Mucosa of stomach (tissue), 1 donor: ENCODE data around the gene USH2A.

Experiments used
- H3K27me3 ChIP-seq: one replicate; pipeline ENCODE4 v1.7.0; 2013; ENCODE audit warnings: mild to moderate bottlenecking, low read length; ENCODE audit not compliant: control insufficient read depth, insufficient read depth
- H3K36me3 ChIP-seq: one replicate; pipeline ENCODE4 v1.7.0; 2013; ENCODE audit warnings: low read length; ENCODE audit not compliant: control insufficient read depth, insufficient read depth
- H3K4me1 ChIP-seq: one replicate; pipeline ENCODE4 v1.7.0; 2013; ENCODE audit warnings: mild to moderate bottlenecking, low read length; ENCODE audit not compliant: control insufficient read depth, insufficient read depth
- H3K4me3 ChIP-seq: one replicate; pipeline ENCODE4 v1.7.0; 2013; ENCODE audit warnings: low read length
- H3K9ac ChIP-seq: one replicate; pipeline ENCODE4 v1.7.0; 2013; ENCODE audit warnings: mild to moderate bottlenecking, low read length, moderate library complexity
- H3K9me3 ChIP-seq: one replicate; pipeline ENCODE4 v1.7.0; 2013; ENCODE audit warnings: mild to moderate bottlenecking, low read length, moderate library complexity; ENCODE audit not compliant: control insufficient read depth
- donor health status: Pancreatic carcinoma.

USH2A gene

DNA sequence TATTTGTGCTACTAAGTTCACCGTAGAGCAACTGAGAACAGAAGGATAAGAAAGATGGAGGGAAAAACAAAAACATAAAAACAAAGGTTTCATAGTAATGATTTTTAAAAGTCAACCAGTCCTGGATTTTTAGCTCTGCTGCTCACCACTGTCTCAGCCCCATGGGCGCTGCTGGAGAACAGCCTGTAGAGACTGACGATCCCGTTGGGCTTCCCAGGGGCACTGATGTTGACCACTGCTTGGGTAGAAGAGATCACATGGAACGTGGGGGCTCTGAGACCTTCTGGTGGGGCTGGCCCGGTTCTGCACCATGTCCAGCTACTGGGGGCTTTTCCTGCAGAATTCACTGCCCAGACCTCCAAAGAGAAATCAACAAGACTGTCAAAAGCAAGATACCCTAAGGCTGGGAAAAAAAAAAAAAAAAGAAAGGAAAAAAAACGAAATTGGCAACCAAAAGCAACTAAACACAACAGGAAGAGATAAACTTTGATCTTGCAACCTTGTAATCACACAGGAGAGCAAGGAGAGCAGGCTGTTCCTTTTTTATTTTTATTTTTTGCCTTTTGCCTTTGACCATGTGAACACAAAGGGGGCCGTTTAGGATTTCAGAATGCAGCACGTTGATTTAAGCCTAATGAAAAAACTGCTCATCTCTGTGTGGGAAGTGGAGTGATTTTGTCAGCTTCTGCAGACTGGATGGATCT, 772.6 kb downstream of the USH2A start:
- H3K36me3 ChIP-seq, result no peaks in the 10 kb centered on the region
- H3K4me3 ChIP-seq, result no peak overlapping the region
- no peaks in the 10 kb centered on the region for H3K9me3 ChIP-seq

GRCh38 chr1:215648957-215649356, 774.3 kb downstream of the USH2A start:
- H3K4me3 ChIP-seq, result no peak overlapping the region
- H3K9me3 ChIP-seq, result no peaks in the 10 kb centered on the region
- no peaks in the 10 kb centered on the region for H3K4me1 ChIP-seq
- no peaks in the 10 kb centered on the region for H3K36me3 ChIP-seq
- no peaks in the 10 kb centered on the region for H3K27me3 ChIP-seq
- H3K9ac ChIP-seq, result no peak overlapping the region

More for the DNA sequence above, 772.6 kb downstream of the USH2A start:
- Histone ChIP-seq H3K4me1 (no peaks in the 10 kb centered on the region), H3K9ac (no peak overlapping the region), H3K27me3 (no peaks in the 10 kb centered on the region)

GRCh38 chr1:215647738-215648137, 775.5 kb downstream of the USH2A start:
- Histone ChIP-seq H3K4me1 (no peaks in the 10 kb centered on the region), H3K27me3 (no peaks in the 10 kb centered on the region), H3K4me3 (no peak overlapping the region), H3K9me3 (no peaks in the 10 kb centered on the region), H3K9ac (no peak overlapping the region), H3K36me3 (no peaks in the 10 kb centered on the region)

DNA sequence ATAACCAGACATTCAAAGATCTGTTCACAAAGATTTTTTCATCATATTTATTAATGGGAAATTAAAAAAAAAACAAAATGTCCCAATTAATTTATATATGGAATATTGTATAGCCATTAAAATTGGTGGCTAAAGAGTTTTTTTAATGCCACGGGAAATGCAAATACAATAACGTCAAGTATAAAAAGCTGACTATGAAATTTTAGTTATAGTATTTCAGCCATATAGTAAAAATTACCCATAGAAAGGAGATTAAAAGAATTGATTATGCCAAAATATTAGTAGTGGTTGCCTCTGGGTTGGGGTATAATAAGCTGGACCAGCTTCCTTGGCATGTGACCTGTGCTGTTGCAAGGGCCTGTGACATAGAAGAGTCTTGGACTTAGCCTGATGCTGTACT, 777.4 kb downstream of the USH2A start:
- no peak overlapping the region for H3K9ac ChIP-seq
- no peaks in the 10 kb centered on the region for H3K27me3 ChIP-seq
- H3K9me3 ChIP-seq, result no peaks in the 10 kb centered on the region
- no peaks in the 10 kb centered on the region for H3K4me1 ChIP-seq
- no peaks in the 10 kb centered on the region for H3K36me3 ChIP-seq
- no peak overlapping the region for H3K4me3 ChIP-seq

DNA sequence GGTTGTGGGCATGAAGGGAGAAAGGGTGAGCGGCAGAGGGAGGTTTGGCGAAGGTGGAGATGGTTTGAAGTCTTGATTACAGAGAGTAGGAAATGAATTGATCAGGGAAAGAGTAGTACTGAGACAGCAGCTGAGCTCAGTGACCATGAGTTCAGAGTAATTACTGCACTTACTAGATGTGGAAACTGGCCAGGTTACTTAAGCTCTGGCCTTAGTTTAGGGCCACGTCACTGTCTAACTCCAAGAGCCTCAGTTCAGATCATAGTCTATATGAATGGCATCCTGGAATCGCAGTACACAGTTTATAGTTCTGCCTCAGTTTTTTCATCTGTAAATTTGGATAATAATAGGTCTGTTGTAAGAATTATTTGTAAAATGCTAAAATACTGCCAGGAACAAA, 778.1 kb downstream of the USH2A start:
- Histone ChIP-seq H3K4me3 (no peak overlapping the region), H3K9ac (no peak overlapping the region), H3K27me3 (no peaks in the 10 kb centered on the region), H3K4me1 (no peaks in the 10 kb centered on the region), H3K9me3 (no peaks in the 10 kb centered on the region), H3K36me3 (no peaks in the 10 kb centered on the region)

DNA sequence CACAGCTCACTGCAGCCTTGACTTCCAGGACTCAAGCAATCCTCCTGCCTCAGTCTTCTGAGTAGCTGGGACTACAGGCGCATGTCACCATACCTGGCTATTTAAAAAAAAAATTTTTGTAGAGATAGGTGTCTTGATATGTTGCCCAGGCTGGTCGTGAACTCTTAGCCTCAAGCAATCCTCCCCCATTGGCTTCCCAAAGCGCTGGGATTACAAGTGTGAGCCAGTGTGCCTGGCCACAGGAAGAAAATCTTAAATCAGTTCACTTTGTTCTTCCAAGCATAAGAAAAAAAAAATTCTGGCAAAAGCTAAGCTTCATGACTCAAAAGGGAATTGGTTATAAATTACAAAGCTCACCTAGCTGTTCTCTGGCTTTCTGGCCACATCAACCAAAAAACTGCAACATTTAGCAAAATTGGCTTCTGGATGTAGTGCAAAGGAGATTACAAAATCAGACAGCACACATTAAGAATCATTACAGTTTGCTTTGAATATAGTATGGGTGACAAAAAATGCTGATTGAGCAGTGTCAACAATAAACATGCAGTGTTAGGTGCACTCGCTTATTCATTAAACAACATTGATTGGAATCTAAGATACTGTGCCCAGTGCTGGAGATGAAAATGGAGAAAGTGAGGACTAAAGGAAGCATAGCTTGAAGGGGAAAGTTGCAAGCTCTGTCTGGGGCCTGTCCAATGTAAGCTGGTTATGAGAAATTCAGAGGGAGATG, 779.5 kb downstream of the USH2A start:
- no peaks in the 10 kb centered on the region for H3K27me3 ChIP-seq
- H3K9me3 ChIP-seq, result no peaks in the 10 kb centered on the region
- H3K4me1 ChIP-seq, result peaks cover 4% of the 10 kb centered on the region
- H3K36me3 ChIP-seq, result no peaks in the 10 kb centered on the region
- H3K9ac ChIP-seq, result no peak overlapping the region
- no peak overlapping the region for H3K4me3 ChIP-seq

GRCh38 chr1:215640429-215641148, 782.7 kb downstream of the USH2A start:
- H3K27me3 ChIP-seq, result no peaks in the 10 kb centered on the region
- no peak overlapping the region for H3K4me3 ChIP-seq
- H3K36me3 ChIP-seq, result no peaks in the 10 kb centered on the region
- H3K9me3 ChIP-seq, result no peaks in the 10 kb centered on the region
- H3K9ac ChIP-seq, result no peak overlapping the region
- peaks cover 20% of the 10 kb centered on the region for H3K4me1 ChIP-seq

- no peak overlapping the region for H3K4me3 ChIP-seq
- no peaks in the 10 kb centered on the region for H3K36me3 ChIP-seq
- peaks cover 32% of the 10 kb centered on the region for H3K4me1 ChIP-seq
- H3K27me3 ChIP-seq, result no peaks in the 10 kb centered on the region
- peak overlapping the region; percentile 30 for H3K9ac ChIP-seq
- no peaks in the 10 kb centered on the region for H3K9me3 ChIP-seq
These were observed 786.1 kb downstream of the USH2A start for GRCh38 chr1:215637041-215637573.

DNA sequence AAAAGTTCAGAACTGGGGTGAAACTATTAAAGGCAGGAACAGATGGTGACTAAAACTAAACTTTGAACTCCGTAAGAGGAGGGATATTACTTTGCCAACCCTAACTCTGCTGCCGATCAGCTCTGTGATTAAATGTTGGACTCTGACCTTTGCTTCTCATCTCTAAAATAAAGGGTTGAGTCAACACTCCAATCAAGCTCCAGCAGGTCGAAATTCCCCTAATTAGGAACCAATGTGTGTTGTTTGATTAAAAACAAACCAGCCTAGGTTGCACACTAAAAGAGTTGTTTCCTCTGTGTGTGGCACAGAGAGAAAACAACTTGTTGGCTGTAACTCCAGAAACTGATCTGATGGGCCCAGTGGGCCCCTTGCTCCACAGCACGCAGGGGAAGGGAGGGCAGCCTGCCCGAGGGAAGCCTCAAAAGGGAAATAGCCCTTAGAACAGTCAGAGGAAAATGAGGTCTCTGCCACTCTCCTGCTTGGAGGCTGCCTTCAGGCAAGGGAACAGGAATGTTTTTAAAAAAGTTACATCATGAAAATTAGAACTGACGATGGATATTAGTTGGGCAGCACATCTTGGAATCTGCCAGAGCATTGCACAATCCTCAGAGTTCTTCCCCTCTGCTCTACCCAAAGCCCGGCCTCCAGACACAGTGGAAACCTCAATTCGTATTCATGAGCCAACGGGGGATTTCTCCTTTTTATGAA, 786.8 kb downstream of the USH2A start:
- no peak overlapping the region for H3K4me3 ChIP-seq
- H3K9ac ChIP-seq, result peak overlapping the region; percentile 30

GRCh38 chr1:215635827-215636226, 787.4 kb downstream of the USH2A start:
- Histone ChIP-seq H3K27me3 (no peaks in the 10 kb centered on the region), H3K4me1 (peaks cover 32% of the 10 kb centered on the region), H3K9ac (no peak overlapping the region), H3K9me3 (no peaks in the 10 kb centered on the region), H3K36me3 (no peaks in the 10 kb centered on the region), H3K4me3 (no peak overlapping the region)

More for the DNA sequence above, 786.8 kb downstream of the USH2A start:
- Histone ChIP-seq H3K9me3 (no peaks in the 10 kb centered on the region), H3K4me1 (peaks cover 32% of the 10 kb centered on the region), H3K36me3 (no peaks in the 10 kb centered on the region), H3K27me3 (no peaks in the 10 kb centered on the region)

GRCh38 chr1:215631489-215631888, 791.8 kb downstream of the USH2A start:
- H3K27me3 ChIP-seq, result no peaks in the 10 kb centered on the region
- no peak overlapping the region for H3K4me3 ChIP-seq

More at GRCh38 chr1:215631489-215631888, 791.8 kb downstream of the USH2A start:
- Histone ChIP-seq H3K4me1 (peaks cover 17% of the 10 kb centered on the region), H3K36me3 (no peaks in the 10 kb centered on the region), H3K9ac (no peak overlapping the region), H3K9me3 (no peaks in the 10 kb centered on the region)
